SK-N-SH (cell line): Measurements from ENCODE around the gene CREB5.

Source experiments
- CTCF ChIP-seq: fragments of 200-600 bp; sonication (generic); IDR thresholded peaks from 2 replicates; pipeline ENCODE4 v1.6.1; 2017; ENCODE audit warnings: antibody characterized with exemption, mild to moderate bottlenecking, moderate library complexity
- EZH2phosphoT487 ChIP-seq: fragments of 200-600 bp; sonication (generic); IDR thresholded peaks from 2 replicates; pipeline ENCODE4 v1.6.1; 2017; ENCODE audit warnings: low read depth, mixed run types, mild to moderate bottlenecking, antibody characterized with exemption, moderate library complexity, borderline replicate concordance
- FOXM1 ChIP-seq: IDR thresholded peaks from 2 replicates; pipeline ENCODE4 v1.4.0; 2012; ENCODE audit warnings: low read depth, mild to moderate bottlenecking
- IRF3 ChIP-seq: fragments of 150-350 bp; IDR thresholded peaks from 2 replicates; pipeline ENCODE4 v1.6.1; 2016; ENCODE audit warnings: mild to moderate bottlenecking, low read depth, low read length
- MAX ChIP-seq: IDR thresholded peaks from 2 replicates; pipeline ENCODE4 v1.4.0; 2012; ENCODE audit warnings: low read depth
- NFIC ChIP-seq: IDR thresholded peaks from 2 replicates; pipeline ENCODE4 v1.4.0; 2012; ENCODE audit warnings: borderline replicate concordance
- NRF1 ChIP-seq: IDR thresholded peaks from 2 replicates; pipeline ENCODE4 v1.6.1; 2012; ENCODE audit warnings: low read depth, mild to moderate bottlenecking, low read length
- POLR2AphosphoS5 ChIP-seq: IDR thresholded peaks from 2 replicates; pipeline ENCODE4 v1.6.1; 2012; ENCODE audit warnings: low read depth, low read length
- REST ChIP-seq: IDR thresholded peaks from 2 replicates; pipeline ENCODE4 v1.6.1; 2012; ENCODE audit warnings: mild to moderate bottlenecking, low read depth, low read length, moderate library complexity
- TAF1 ChIP-seq: IDR thresholded peaks from 2 replicates; pipeline ENCODE4 v1.6.1; 2012; ENCODE audit warnings: low read depth, mild to moderate bottlenecking, low read length, moderate library complexity, borderline replicate concordance
- YY1 ChIP-seq: IDR thresholded peaks from 2 replicates; pipeline ENCODE4 v1.4.0; 2012; ENCODE audit warnings: low read depth, mild to moderate bottlenecking

GRCh38 chr7:28847681-28848080 lies 435.4 kb downstream of the CREB5 start:
- TF ChIP-seq POLR2AphosphoS5 (no peak), CTCF (no peak), REST (no peak), MAX (no peak), EZH2phosphoT487 (no peak), TAF1 (no peak), IRF3 (no peak), NRF1 (no peak), FOXM1 (no peak), NFIC (no peak), YY1 (no peak)
